ENCODE results near the gene USP13.
"Not testable (repeated sequence)": the region's sequence is repeated elsewhere in the genome, so short reads cannot be mapped to it uniquely, and the experiment has no call there.

Gene USP13

DNA sequence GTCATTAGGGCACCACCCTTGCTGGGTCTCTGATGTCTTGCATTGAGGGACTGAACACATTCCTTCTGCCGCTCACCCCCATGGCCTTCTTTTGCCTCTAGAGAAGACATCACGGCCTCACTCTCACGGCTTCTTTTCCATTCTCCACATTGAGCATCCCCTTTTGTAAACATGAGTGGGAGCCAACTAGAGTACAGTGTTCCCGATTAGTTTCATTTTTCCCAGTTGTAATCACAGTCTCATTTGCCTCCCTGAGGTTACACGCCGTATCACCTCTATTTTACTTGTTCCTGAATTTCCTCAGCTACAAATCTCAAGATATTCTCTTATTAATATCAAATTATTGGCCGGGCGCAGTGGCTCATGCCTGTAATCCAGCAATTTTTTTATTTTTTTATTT is 17.5 kb downstream of the USP13 start:
- no peak overlapping the region for H3K4me3 ChIP-seq
- no peak for DNase-seq (ENCODE audit: low spot score in 2 of 2)
- in situ Hi-C loops (cut with MboI; ENCODE audit: low sequenced_read_pairs): no loop called here
- peaks cover 21% of the 10 kb centered on the region for H3K4me1 ChIP-seq
- no peaks in the 10 kb centered on the region for H3K27me3 ChIP-seq (ENCODE audit: low read depth)
- peaks cover 5% of the 10 kb centered on the region; the same call in 1 of the 2 replicates for H3K9me3 ChIP-seq
- H3K36me3 ChIP-seq (replicated peaks): no peaks in the 10 kb centered on the region

DNA sequence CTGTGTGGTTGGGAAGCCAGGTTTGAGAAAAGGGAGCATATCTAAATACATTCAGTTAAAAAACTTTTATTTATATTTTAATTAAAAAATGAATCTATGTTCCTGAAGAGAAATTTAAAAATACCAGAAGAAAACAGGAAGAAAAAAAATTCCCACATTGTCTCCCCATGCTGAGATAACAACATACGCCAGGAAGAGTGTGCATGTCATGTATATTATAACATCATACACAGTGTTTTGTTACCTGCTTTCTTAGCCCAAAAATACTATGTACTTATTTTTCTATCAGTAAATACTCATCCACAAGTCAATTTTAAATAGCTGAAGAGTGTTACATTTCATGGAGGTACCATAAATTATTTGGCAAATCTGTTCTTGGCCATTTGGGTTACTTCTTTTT is 18.5 kb downstream of the USP13 start:
- Histone ChIP-seq H3K27me3 (ENCODE audit: low read depth) (no peaks in the 10 kb centered on the region), H3K4me3 (no peak overlapping the region), H3K9me3 (peaks cover 5% of the 10 kb centered on the region; the same call in 1 of the 2 replicates), H3K36me3 (replicated peaks) (no peaks in the 10 kb centered on the region), H3K4me1 (peaks cover 21% of the 10 kb centered on the region)
- DNase-seq (ENCODE audit: low spot score in 2 of 2): no peak
- in situ Hi-C loops (cut with MboI; ENCODE audit: low sequenced_read_pairs): no loop called here

DNA sequence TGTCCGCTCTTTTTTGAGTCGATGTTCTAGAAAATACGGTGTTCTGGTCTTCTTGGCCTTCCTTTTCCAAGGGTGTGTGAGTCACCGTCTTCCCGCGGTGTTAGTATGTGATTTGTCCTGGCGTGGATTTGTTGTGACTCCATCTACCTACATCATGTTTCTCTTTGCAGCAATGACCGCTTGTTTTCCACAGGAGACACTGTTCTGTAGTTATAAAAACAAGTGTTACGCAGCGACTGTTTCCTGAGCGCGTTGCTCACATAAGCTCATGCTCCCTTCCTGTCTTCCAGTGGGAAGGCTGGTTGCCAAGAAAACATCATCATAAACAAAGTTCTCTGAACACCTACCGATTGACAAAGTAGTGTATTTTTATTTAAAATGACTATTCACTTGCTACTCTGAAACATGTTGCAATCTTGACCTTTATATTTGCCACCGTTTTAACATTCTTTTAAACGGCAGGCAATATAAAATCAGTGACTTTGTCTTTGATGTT is 19.0 kb downstream of the USP13 start:
- peak; percentile 76 to 92 for DNase-seq (ENCODE audit: low spot score in 2 of 2)
- in situ Hi-C loops (cut with MboI; ENCODE audit: low sequenced_read_pairs): no loop called here

DNA sequence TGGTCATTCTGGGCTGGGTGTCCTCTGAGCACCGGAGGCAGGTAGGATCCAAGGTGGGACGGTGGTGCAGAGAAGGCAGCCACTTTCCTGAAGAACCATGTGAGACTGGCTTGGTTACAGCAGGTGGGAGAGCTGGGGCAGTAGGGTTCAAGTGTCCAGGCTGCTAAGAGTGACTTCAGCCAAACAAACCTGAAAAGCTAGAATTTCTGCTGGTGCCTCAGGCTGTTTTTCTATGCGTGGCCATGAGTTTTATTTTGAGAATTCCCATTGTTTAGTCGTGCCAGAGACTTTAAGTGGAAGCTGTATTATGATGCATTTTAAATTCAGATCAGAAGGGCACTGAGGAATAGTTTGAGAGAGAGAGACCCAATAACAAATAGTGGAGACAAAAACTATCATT is 20.1 kb downstream of the USP13 start:
- Histone ChIP-seq H3K36me3 (replicated peaks) (no peaks in the 10 kb centered on the region), H3K27me3 (ENCODE audit: low read depth) (no peaks in the 10 kb centered on the region), H3K4me1 (peaks cover 21% of the 10 kb centered on the region), H3K4me3 (no peak overlapping the region), H3K9me3 (peaks cover 5% of the 10 kb centered on the region; the same call in 1 of the 2 replicates)
- DNase-seq (ENCODE audit: low spot score in 2 of 2): peak; percentile 69 to 76
- in situ Hi-C loops (cut with MboI; ENCODE audit: low sequenced_read_pairs): no loop called here

More for the DNA sequence above, 19.0 kb downstream of the USP13 start:
- Histone ChIP-seq H3K4me1 (peaks cover 21% of the 10 kb centered on the region), H3K27me3 (ENCODE audit: low read depth) (no peaks in the 10 kb centered on the region), H3K4me3 (peak overlapping the region; percentile 0; the same call in 1 of the 2 replicates), H3K9me3 (peaks cover 5% of the 10 kb centered on the region; the same call in 1 of the 2 replicates), H3K36me3 (replicated peaks) (no peaks in the 10 kb centered on the region)

GRCh38 chr3:179673523-179673922 is 20.7 kb downstream of the USP13 start:
- in situ Hi-C loops (cut with MboI; ENCODE audit: low sequenced_read_pairs): no loop called here
- DNase-seq (ENCODE audit: low spot score in 2 of 2): no peak
- no peak overlapping the region for H3K4me3 ChIP-seq
- H3K36me3 ChIP-seq (replicated peaks): no peaks in the 10 kb centered on the region
- no peaks in the 10 kb centered on the region for H3K27me3 ChIP-seq (ENCODE audit: low read depth)
- peaks cover 5% of the 10 kb centered on the region; the same call in 1 of the 2 replicates for H3K9me3 ChIP-seq
- peaks cover 21% of the 10 kb centered on the region for H3K4me1 ChIP-seq

GRCh38 chr3:179676081-179676480 is 23.2 kb downstream of the USP13 start:
- Histone ChIP-seq H3K9me3 (0 out of 2 replicates have a peak, but pooled peaks cover 4% of the 10 kb centered on the region), H3K4me3 (no peak overlapping the region), H3K27me3 (ENCODE audit: low read depth) (no peaks in the 10 kb centered on the region), H3K4me1 (peaks cover 21% of the 10 kb centered on the region), H3K36me3 (replicated peaks) (no peaks in the 10 kb centered on the region)
- DNase-seq (ENCODE audit: low spot score in 2 of 2): no peak
- in situ Hi-C loops (cut with MboI; ENCODE audit: low sequenced_read_pairs): no loop called here

GRCh38 chr3:179677884-179678283 is 25.0 kb downstream of the USP13 start:
- H3K36me3 ChIP-seq (replicated peaks): no peaks in the 10 kb centered on the region
- H3K9me3 ChIP-seq: no peaks in the 10 kb centered on the region
- in situ Hi-C loops (cut with MboI; ENCODE audit: low sequenced_read_pairs): no loop called here

DNA sequence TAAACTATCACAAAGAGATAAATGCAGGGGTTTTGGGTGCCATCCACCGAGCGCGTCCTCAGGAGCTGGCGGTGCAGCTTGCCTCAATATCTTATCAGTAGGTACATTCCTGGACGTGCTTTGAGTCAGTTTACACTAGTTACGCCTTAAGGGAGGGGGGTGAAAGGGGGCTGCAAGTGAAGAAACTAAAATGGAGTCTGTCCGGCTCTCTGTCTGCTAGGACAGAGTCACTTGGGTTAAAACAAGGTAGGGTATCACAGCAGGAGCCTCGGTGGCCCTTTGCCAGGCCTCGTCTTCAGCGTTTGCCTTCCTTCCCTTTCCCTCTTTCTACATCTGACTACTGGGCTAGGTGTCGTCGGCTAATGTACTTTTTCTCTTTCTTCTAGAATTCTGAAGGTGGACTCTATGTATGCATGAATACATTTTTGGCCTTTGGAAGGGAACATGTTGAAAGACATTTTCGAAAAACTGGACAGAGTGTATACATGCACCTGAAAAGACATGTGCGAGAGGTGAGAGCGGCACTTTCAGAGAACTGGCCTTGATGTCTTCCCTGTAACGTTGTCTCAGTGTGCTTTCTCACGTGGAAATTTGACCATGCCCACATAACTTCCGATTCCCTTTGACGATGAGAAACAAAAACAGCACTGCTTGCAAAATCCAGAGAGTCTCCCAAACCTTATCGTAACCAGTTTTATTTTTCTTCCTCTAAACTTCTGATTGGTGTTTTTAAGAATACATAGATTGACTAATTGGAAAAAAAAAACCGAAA is 28.8 kb downstream of the USP13 start:
- Histone ChIP-seq H3K9me3 (no peaks in the 10 kb centered on the region), H3K36me3 (replicated peaks) (peaks cover 3% of the 10 kb centered on the region), H3K4me1 (peaks cover 7% of the 10 kb centered on the region; the same call in 1 of the 2 replicates), H3K27me3 (ENCODE audit: low read depth) (no peaks in the 10 kb centered on the region), H3K4me3 (no peak overlapping the region)
- in situ Hi-C loops (cut with MboI; ENCODE audit: low sequenced_read_pairs): no loop called here
- DNase-seq (ENCODE audit: low spot score in 2 of 2): no peak

More at GRCh38 chr3:179677884-179678283, 25.0 kb downstream of the USP13 start:
- Histone ChIP-seq H3K4me3 (no peak overlapping the region), H3K27me3 (ENCODE audit: low read depth) (no peaks in the 10 kb centered on the region), H3K4me1 (peaks cover 13% of the 10 kb centered on the region)
- no peak for DNase-seq (ENCODE audit: low spot score in 2 of 2)

DNA sequence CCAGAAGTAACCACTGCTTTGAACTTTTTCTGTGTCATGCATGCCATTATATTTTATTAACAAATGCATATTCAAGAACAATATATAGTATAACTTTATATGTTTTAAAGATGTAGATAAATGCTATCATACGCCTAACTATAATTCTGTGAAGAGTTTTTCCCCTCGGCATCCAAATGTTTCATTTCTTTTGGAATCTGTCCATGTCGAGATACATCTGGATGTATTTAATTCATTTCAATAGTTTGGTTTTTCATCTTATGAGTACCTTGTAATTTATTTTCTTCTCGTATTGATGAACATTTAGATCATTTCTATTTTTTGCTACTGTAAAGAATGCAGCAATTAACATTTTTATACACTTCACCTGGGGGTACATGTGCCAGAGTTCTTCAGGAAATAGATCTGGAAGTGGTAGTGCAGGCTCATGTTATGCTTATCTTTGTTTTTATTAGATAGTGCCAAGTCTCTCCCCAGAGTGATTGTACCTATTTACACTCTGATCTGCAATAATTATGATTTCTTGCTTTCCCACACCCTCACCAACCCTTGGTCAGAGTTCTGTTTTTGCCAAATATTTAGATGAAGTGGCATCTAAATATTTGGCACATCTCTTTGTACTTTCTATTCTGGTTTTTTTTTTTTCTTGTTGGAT is 29.7 kb downstream of the USP13 start:
- in situ Hi-C loops (cut with MboI; ENCODE audit: low sequenced_read_pairs): no loop called here
- no peak overlapping the region for H3K4me3 ChIP-seq
- H3K9me3 ChIP-seq: no peaks in the 10 kb centered on the region
- H3K36me3 ChIP-seq (replicated peaks): peaks cover 6% of the 10 kb centered on the region
- DNase-seq (ENCODE audit: low spot score in 2 of 2): no peak
- peaks cover 7% of the 10 kb centered on the region; the same call in 1 of the 2 replicates for H3K4me1 ChIP-seq
- no peaks in the 10 kb centered on the region for H3K27me3 ChIP-seq (ENCODE audit: low read depth)

DNA sequence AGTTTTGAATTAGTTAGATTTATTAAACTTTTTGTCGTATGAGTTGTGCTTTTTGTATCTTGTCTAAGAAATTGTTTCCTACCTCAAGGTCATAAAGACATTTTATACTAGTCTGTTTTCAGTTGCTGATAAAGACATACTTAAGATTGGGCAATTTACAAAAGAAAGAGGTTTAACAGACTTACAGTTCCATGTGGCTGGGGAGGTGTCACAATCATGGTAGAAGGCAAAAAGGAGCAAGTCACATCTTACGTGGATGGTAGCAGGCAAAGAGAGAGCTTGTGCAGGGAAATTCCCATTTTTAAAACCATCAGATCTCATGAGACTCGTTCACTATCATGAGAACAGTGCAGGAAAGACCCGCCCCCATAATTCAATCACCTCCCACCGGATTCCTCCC is 30.4 kb downstream of the USP13 start:
- H3K27me3 ChIP-seq (ENCODE audit: low read depth); H3K9me3 ChIP-seq; H3K4me1 ChIP-seq; H3K36me3 ChIP-seq (replicated peaks); H3K4me3 ChIP-seq; in situ Hi-C loops (cut with MboI; ENCODE audit: low sequenced_read_pairs); DNase-seq (ENCODE audit: low spot score in 2 of 2): not testable (repeated sequence)

DNA sequence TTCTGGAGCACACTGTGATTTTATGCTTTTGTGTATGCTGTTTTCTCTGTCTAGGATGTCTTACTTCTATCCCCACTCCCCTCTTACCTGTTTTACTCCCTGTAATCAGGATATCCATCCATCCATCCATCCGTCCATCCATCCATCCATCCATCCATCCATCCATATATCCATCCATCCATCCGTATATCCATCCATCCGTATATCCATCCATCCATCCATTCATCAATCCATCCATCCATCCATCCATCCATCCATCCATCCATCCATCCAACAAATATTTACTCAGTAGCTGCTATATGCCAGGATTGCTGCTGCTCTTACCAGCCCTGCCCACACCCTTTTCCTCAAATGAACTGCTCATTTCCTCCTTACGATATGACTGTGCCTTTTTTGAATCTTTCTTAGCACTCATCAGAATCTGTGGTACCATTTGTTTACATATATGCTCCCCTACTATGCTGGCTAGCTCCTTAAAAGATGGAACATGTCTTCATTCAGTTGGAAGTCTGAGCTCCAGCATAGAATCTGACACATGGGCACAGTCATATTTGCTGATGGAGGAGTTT is 35.2 kb downstream of the USP13 start:
- Histone ChIP-seq H3K36me3 (replicated peaks) (peaks cover 9% of the 10 kb centered on the region), H3K4me1 (0 out of 2 replicates have a peak, but pooled peaks cover 2% of the 10 kb centered on the region), H3K9me3 (no peaks in the 10 kb centered on the region), H3K4me3 (no peak overlapping the region), H3K27me3 (ENCODE audit: low read depth) (no peaks in the 10 kb centered on the region)
- DNase-seq (ENCODE audit: low spot score in 2 of 2): no peak
- in situ Hi-C loops (cut with MboI; ENCODE audit: low sequenced_read_pairs): no loop called here

- Histone ChIP-seq H3K4me1 (no peaks in the 10 kb centered on the region), H3K27me3 (ENCODE audit: low read depth) (no peaks in the 10 kb centered on the region), H3K36me3 (replicated peaks) (peaks cover 9% of the 10 kb centered on the region), H3K4me3 (no peak overlapping the region), H3K9me3 (no peaks in the 10 kb centered on the region)
- in situ Hi-C loops (cut with MboI; ENCODE audit: low sequenced_read_pairs): no loop called here
- DNase-seq (ENCODE audit: low spot score in 2 of 2): no peak
Observed at GRCh38 chr3:179688850-179689249, 36.0 kb downstream of the USP13 start.

DNA sequence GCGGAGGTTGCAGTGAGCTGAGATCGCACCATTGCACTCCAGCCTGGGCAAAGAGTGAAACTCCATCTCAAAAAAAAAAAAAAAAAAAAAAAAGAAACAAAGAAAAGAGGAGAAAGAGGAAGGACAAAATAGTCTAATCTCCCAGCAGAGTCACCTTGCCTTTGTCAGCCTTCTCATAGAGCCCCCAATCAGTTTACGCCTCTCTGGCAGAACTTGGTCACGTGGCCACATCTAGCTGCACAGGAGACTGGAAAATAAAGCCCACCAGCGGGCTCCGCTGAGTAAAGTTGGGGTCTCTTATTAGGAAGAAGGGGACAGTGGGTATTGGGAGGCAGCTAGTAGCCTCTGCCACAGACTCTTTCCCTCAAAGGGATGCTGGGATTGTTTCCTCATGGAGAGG is 41.9 kb downstream of the USP13 start:
- Histone ChIP-seq H3K4me3 (no peak overlapping the region), H3K4me1 (no peaks in the 10 kb centered on the region), H3K36me3 (replicated peaks) (no peaks in the 10 kb centered on the region; the same call in 1 of the 2 replicates), H3K9me3 (no peaks in the 10 kb centered on the region), H3K27me3 (ENCODE audit: low read depth) (no peaks in the 10 kb centered on the region)
- DNase-seq (ENCODE audit: low spot score in 2 of 2): no peak
- in situ Hi-C loops (cut with MboI; ENCODE audit: low sequenced_read_pairs): no loop called here

Data from HAP-1 (cell line).